ENCODE data around the gene PERP. TPM values are rescaled to one million over a fixed set of nuclear protein-coding genes. Genes with fewer than 3 reads are reported as not detected.

The PERP gene
- total RNA-seq, 2 donors from 2014 or later: 1.3 to 2.0 TPM

DNA sequence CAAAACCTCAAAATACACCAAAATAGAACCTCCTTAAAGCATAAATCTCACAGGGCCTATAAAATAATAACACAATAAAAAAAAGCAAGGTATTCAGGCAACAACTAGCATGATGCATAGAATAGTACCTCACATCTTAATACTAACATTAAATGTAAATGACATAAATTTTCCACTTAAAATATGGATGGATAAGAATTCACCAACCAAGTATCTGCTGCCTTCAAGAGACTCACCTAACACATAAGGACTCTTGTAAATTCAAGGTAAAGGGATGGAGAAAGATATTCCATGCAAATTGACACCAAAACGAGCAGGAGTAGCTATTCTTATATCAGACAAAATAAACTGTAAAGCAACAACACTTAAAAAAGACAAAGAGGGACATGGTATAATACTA is 52.2 kb downstream of the PERP start:
- ATAC-seq (no peak), DNase-seq (ENCODE audit: low spot score) (no peak)
- H3K27me3 Mint-ChIP-seq: peaks cover 53 to 54% of the 10 kb centered on the region in 2 donors
- peaks cover 11% of the 10 kb centered on the region for H3K9me3 Mint-ChIP-seq
- no peak overlapping the region for H3K27ac Mint-ChIP-seq
- peaks cover 31% of the 10 kb centered on the region for H3K36me3 Mint-ChIP-seq
- H3K4me1 Mint-ChIP-seq (ENCODE audit: low read depth in 2 of 2): no peaks in the 10 kb centered on the region
- no peak overlapping the region for H3K4me3 Mint-ChIP-seq

DNA sequence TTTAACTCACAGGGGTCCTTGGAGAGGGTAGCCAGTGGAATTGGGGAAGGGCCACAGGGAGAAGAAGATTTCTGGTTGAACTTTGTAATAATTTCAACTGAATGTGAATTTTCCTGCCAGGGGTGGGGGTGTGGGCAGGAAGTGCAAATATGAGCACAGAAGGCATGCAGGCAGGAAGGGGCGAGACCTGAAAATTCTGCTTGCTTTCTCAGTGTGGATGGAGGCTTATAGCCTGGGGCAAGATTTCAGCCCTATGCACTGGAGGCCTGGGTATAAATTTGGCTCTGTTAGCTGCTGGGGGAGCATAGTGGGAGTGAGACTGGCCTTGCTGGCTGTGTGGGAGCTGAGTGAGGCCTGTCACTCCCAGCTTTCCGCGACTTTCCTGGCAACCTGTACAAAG is 54.4 kb downstream of the PERP start:
- peaks cover 11% of the 10 kb centered on the region for H3K9me3 Mint-ChIP-seq
- ATAC-seq (no peak), DNase-seq (ENCODE audit: low spot score) (no peak)
- no peaks in the 10 kb centered on the region for H3K4me1 Mint-ChIP-seq (ENCODE audit: low read depth in 2 of 2)
- no peak overlapping the region for H3K4me3 Mint-ChIP-seq
- H3K27ac Mint-ChIP-seq: no peak overlapping the region
- H3K36me3 Mint-ChIP-seq: peaks cover 30% of the 10 kb centered on the region
- H3K27me3 Mint-ChIP-seq: peaks cover 50 to 51% of the 10 kb centered on the region in 2 donors

GRCh38 chr6:138044972-138045371 is 62.2 kb downstream of the PERP start:
- Mint-ChIP-seq H3K36me3 (no peaks in the 10 kb centered on the region), H3K27me3 (peaks cover 20 to 26% of the 10 kb centered on the region in 2 donors), H3K27ac (no peak overlapping the region), H3K9me3 (no peaks in the 10 kb centered on the region), H3K4me3 (no peak overlapping the region), H3K4me1 (ENCODE audit: low read depth in 2 of 2) (no peaks in the 10 kb centered on the region)
- ATAC-seq (no peak), DNase-seq (ENCODE audit: low spot score) (no peak)

DNA sequence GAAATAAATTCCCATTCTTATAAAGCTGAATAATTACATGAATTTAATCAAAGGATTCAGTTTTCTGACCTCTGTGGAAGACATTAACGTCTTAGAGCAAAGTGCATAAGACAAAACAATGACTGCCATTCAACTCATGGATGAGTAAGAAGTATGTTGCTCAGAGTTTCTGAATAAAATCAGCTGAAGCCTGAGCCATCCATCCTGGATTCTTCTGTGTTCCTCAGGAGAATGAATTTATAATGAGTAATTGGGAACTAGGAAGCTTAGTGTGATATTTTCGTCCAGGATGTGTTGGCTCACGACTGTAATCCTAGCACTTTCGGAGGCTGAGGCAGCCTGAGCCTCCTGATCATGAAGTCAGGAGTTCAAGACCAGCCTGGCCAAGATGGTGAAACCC is 62.8 kb downstream of the PERP start:
- H3K9me3 Mint-ChIP-seq: no peaks in the 10 kb centered on the region
- H3K36me3 Mint-ChIP-seq: no peaks in the 10 kb centered on the region
- H3K27me3 Mint-ChIP-seq: peaks cover 20 to 26% of the 10 kb centered on the region in 2 donors
- no peak for DNase-seq (ENCODE audit: low spot score)
- ATAC-seq: no peak
- no peak overlapping the region for H3K27ac Mint-ChIP-seq
- H3K4me1 Mint-ChIP-seq (ENCODE audit: low read depth in 2 of 2): no peaks in the 10 kb centered on the region
- no peak overlapping the region for H3K4me3 Mint-ChIP-seq

Other genes with a start within 250 kb of the PERP start
- 100 to 1,000 TPM; 121 to 244 TPM for gene TNFAIP3, start 240.2 kb downstream of the PERP start, total RNA-seq
- under 1 TPM; 0.25 to 0.45 TPM for gene ARFGEF3, start 54.5 kb upstream of the PERP start, total RNA-seq
- gene PBOV1, start 111.1 kb upstream of the PERP start, total RNA-seq: not detected

All from natural killer cell treated with Interleukin-12 subunit alpha and Interleukin-12 subunit beta and Interleukin-15 and Interleukin-18, amount 100 ng/mL, for 72 hours (primary cell).